Measurements from ENCODE around the gene ESPNL.

GRCh38 chr2:238104226-238104690 is 4.1 kb downstream of the ESPNL start:
- TF ChIP-seq GABPB1 (CRISPR knock-in tag; IDR thresholded peaks at IDR 0.05) (no peak), CTCF (IDR thresholded peaks at IDR 0.05) (no peak), E2F1 (CRISPR knock-in tag; IDR thresholded peaks at IDR 0.05) (no peak), MAX (CRISPR knock-in tag; IDR thresholded peaks at IDR 0.05) (no peak), TEAD4 (CRISPR knock-in tag; IDR thresholded peaks at IDR 0.05) (no peak), FOXJ3 (CRISPR knock-in tag; IDR thresholded peaks at IDR 0.05; ENCODE audit: borderline replicate concordance) (no peak), CDX4 (CRISPR knock-in tag; IDR thresholded peaks at IDR 0.05; ENCODE audit: borderline replicate concordance) (no peak), CREB1 (CRISPR knock-in tag; IDR thresholded peaks at IDR 0.05) (no peak), USF1 (CRISPR knock-in tag; IDR thresholded peaks at IDR 0.05) (no peak), PRDM15 (CRISPR knock-in tag; IDR thresholded peaks at IDR 0.05) (no peak)
- TF ChIP-seq, protein P1, sequence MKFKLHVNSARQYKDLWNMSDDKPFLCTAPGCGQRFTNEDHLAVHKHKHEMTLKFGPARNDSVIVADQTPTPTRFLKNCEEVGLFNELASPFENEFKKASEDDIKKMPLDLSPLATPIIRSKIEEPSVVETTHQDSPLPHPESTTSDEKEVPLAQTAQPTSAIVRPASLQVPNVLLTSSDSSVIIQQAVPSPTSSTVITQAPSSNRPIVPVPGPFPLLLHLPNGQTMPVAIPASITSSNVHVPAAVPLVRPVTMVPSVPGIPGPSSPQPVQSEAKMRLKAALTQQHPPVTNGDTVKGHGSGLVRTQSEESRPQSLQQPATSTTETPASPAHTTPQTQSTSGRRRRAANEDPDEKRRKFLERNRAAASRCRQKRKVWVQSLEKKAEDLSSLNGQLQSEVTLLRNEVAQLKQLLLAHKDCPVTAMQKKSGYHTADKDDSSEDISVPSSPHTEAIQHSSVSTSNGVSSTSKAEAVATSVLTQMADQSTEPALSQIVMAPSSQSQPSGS (CRISPR knock-in tag; IDR thresholded peaks at IDR 0.05; ENCODE audit: borderline replicate concordance, low read depth), result no peak
- TF ChIP-seq, protein P2, sequence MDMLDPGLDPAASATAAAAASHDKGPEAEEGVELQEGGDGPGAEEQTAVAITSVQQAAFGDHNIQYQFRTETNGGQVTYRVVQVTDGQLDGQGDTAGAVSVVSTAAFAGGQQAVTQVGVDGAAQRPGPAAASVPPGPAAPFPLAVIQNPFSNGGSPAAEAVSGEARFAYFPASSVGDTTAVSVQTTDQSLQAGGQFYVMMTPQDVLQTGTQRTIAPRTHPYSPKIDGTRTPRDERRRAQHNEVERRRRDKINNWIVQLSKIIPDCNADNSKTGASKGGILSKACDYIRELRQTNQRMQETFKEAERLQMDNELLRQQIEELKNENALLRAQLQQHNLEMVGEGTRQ (CRISPR knock-in tag; IDR thresholded peaks at IDR 0.05), result no peak
- TF ChIP-seq, protein P3, sequence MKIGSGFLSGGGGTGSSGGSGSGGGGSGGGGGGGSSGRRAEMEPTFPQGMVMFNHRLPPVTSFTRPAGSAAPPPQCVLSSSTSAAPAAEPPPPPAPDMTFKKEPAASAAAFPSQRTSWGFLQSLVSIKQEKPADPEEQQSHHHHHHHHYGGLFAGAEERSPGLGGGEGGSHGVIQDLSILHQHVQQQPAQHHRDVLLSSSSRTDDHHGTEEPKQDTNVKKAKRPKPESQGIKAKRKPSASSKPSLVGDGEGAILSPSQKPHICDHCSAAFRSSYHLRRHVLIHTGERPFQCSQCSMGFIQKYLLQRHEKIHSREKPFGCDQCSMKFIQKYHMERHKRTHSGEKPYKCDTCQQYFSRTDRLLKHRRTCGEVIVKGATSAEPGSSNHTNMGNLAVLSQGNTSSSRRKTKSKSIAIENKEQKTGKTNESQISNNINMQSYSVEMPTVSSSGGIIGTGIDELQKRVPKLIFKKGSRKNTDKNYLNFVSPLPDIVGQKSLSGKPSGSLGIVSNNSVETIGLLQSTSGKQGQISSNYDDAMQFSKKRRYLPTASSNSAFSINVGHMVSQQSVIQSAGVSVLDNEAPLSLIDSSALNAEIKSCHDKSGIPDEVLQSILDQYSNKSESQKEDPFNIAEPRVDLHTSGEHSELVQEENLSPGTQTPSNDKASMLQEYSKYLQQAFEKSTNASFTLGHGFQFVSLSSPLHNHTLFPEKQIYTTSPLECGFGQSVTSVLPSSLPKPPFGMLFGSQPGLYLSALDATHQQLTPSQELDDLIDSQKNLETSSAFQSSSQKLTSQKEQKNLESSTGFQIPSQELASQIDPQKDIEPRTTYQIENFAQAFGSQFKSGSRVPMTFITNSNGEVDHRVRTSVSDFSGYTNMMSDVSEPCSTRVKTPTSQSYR (CRISPR knock-in tag; IDR thresholded peaks at IDR 0.05), result no peak
- TF ChIP-seq, protein P4, sequence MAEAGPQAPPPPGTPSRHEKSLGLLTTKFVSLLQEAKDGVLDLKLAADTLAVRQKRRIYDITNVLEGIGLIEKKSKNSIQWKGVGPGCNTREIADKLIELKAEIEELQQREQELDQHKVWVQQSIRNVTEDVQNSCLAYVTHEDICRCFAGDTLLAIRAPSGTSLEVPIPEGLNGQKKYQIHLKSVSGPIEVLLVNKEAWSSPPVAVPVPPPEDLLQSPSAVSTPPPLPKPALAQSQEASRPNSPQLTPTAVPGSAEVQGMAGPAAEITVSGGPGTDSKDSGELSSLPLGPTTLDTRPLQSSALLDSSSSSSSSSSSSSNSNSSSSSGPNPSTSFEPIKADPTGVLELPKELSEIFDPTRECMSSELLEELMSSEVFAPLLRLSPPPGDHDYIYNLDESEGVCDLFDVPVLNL (CRISPR knock-in tag; IDR thresholded peaks at IDR 0.05; ENCODE audit: borderline replicate concordance, low read depth), result no peak

Measured in WTC11 (cell line).